ENCODE results near the gene RNF207.

Gene RNF207

GRCh38 chr1:6257541-6258069 lies 51.7 kb downstream of the RNF207 start:
- ATAC-seq (no peak), DNase-seq (ENCODE audit: low spot score in 2 of 2) (no peak)
- Mint-ChIP-seq H3K4me1 (peaks cover 5% of the 10 kb centered on the region), H3K36me3 (no peaks in the 10 kb centered on the region), H3K9me3 (no peaks in the 10 kb centered on the region), H3K27ac (no peak overlapping the region), H3K4me3 (no peak overlapping the region)

GRCh38 chr1:6258675-6259074 lies 52.8 kb downstream of the RNF207 start:
- H3K4me3 Mint-ChIP-seq, result no peak overlapping the region
- DNase-seq (ENCODE audit: low spot score in 2 of 2) (no peak), ATAC-seq (no peak)
- H3K4me1 Mint-ChIP-seq, result peaks cover 5% of the 10 kb centered on the region
- H3K9me3 Mint-ChIP-seq, result no peaks in the 10 kb centered on the region
- H3K36me3 Mint-ChIP-seq, result no peaks in the 10 kb centered on the region
- no peak overlapping the region for H3K27ac Mint-ChIP-seq

GRCh38 chr1:6259491-6260362 lies 53.8 kb downstream of the RNF207 start:
- Mint-ChIP-seq H3K9me3 (no peaks in the 10 kb centered on the region), H3K36me3 (no peaks in the 10 kb centered on the region), H3K27ac (no peak overlapping the region), H3K4me3 (peak overlapping the region; percentile 37), H3K4me1 (peaks cover 5% of the 10 kb centered on the region)
- ATAC-seq, result peak; percentile 74
- peak; percentile 65 to 85 for DNase-seq (ENCODE audit: low spot score in 2 of 2)

- peak in 1 of 2 donors; percentile 67 for DNase-seq (ENCODE audit: low spot score in 2 of 2)
- peak; percentile 46 for ATAC-seq
These were observed 54.6 kb downstream of the RNF207 start for GRCh38 chr1:6260433-6260934.

GRCh38 chr1:6260961-6261614 lies 55.2 kb downstream of the RNF207 start, which contains the start of gene GPR153:
Gene GPR153 (minus strand): TSS chr1:6261098. CDS start chr1:6254905, 6,193 bp downstream.
- no peaks in the 10 kb centered on the region for H3K9me3 Mint-ChIP-seq
- H3K27ac Mint-ChIP-seq, result no peak within 1 kb of the TSS
- H3K4me1 Mint-ChIP-seq, result peaks cover 5% of the 10 kb centered on the region
- no peaks in the 10 kb centered on the region for H3K36me3 Mint-ChIP-seq
- H3K4me3 Mint-ChIP-seq, result peak within 1 kb of the TSS; percentile 44
- ATAC-seq (peak; percentile 69), DNase-seq (ENCODE audit: low spot score in 2 of 2) (peak; percentile 30 to 67)

More at GRCh38 chr1:6260433-6260934, 54.6 kb downstream of the RNF207 start:
- peaks cover 5% of the 10 kb centered on the region for H3K4me1 Mint-ChIP-seq
- H3K27ac Mint-ChIP-seq, result no peak overlapping the region
- no peaks in the 10 kb centered on the region for H3K9me3 Mint-ChIP-seq
- no peaks in the 10 kb centered on the region for H3K36me3 Mint-ChIP-seq
- peak overlapping the region; percentile 37 for H3K4me3 Mint-ChIP-seq

GRCh38 chr1:6261615-6261995 lies 55.7 kb downstream of the RNF207 start:
- DNase-seq (ENCODE audit: low spot score in 2 of 2), result no peak
- H3K4me1 Mint-ChIP-seq, result peaks cover 5% of the 10 kb centered on the region
- H3K4me3 Mint-ChIP-seq, result peak overlapping the region; percentile 44
- H3K27ac Mint-ChIP-seq, result no peak overlapping the region
- no peaks in the 10 kb centered on the region for H3K36me3 Mint-ChIP-seq
- no peak for ATAC-seq
- H3K9me3 Mint-ChIP-seq, result no peaks in the 10 kb centered on the region

- no peak for ATAC-seq
- no peak for DNase-seq (ENCODE audit: low spot score in 2 of 2)
- H3K36me3 Mint-ChIP-seq, result no peaks in the 10 kb centered on the region
- no peaks in the 10 kb centered on the region for H3K9me3 Mint-ChIP-seq
- H3K4me1 Mint-ChIP-seq, result peaks cover 5% of the 10 kb centered on the region
- H3K27ac Mint-ChIP-seq, result no peak overlapping the region
- no peak overlapping the region for H3K4me3 Mint-ChIP-seq
These were observed 56.9 kb downstream of the RNF207 start for GRCh38 chr1:6262555-6263420.

GRCh38 chr1:6263716-6264115 lies 57.8 kb downstream of the RNF207 start:
- no peak overlapping the region for H3K4me3 Mint-ChIP-seq
- no peak overlapping the region for H3K27ac Mint-ChIP-seq
- ATAC-seq (no peak), DNase-seq (ENCODE audit: low spot score in 2 of 2) (no peak)
- no peaks in the 10 kb centered on the region for H3K36me3 Mint-ChIP-seq
- H3K9me3 Mint-ChIP-seq, result no peaks in the 10 kb centered on the region
- H3K4me1 Mint-ChIP-seq, result peaks cover 5% of the 10 kb centered on the region

- Mint-ChIP-seq H3K4me3 (no peak overlapping the region), H3K4me1 (peaks cover 5% of the 10 kb centered on the region), H3K36me3 (no peaks in the 10 kb centered on the region), H3K27ac (no peak overlapping the region), H3K9me3 (no peaks in the 10 kb centered on the region)
- DNase-seq (ENCODE audit: low spot score in 2 of 2), result no peak
- no peak for ATAC-seq
These were observed 59.2 kb downstream of the RNF207 start for GRCh38 chr1:6265151-6265550.

- DNase-seq (ENCODE audit: low spot score in 2 of 2), result no peak
- ATAC-seq, result no peak
- no peak overlapping the region for H3K4me3 Mint-ChIP-seq
- peaks cover 5% of the 10 kb centered on the region for H3K4me1 Mint-ChIP-seq
- no peak overlapping the region for H3K27ac Mint-ChIP-seq
- no peaks in the 10 kb centered on the region for H3K9me3 Mint-ChIP-seq
- H3K36me3 Mint-ChIP-seq, result no peaks in the 10 kb centered on the region
These were observed 60.7 kb downstream of the RNF207 start for GRCh38 chr1:6266641-6267040.

GRCh38 chr1:6267686-6268322 lies 61.9 kb downstream of the RNF207 start:
- DNase-seq (ENCODE audit: low spot score in 2 of 2) (no peak), ATAC-seq (no peak)
- no peak overlapping the region for H3K4me3 Mint-ChIP-seq
- H3K9me3 Mint-ChIP-seq, result no peaks in the 10 kb centered on the region
- H3K27ac Mint-ChIP-seq, result no peak overlapping the region
- no peaks in the 10 kb centered on the region for H3K36me3 Mint-ChIP-seq
- no peaks in the 10 kb centered on the region for H3K4me1 Mint-ChIP-seq

- DNase-seq (ENCODE audit: low spot score in 2 of 2) (no peak), ATAC-seq (no peak)
- Mint-ChIP-seq H3K9me3 (no peaks in the 10 kb centered on the region), H3K4me1 (no peaks in the 10 kb centered on the region), H3K36me3 (no peaks in the 10 kb centered on the region), H3K4me3 (no peak overlapping the region), H3K27ac (no peak overlapping the region)
These were observed 62.5 kb downstream of the RNF207 start for GRCh38 chr1:6268415-6268814.

- Mint-ChIP-seq H3K27ac (no peak overlapping the region), H3K36me3 (no peaks in the 10 kb centered on the region), H3K4me1 (no peaks in the 10 kb centered on the region), H3K9me3 (no peaks in the 10 kb centered on the region), H3K4me3 (no peak overlapping the region)
- ATAC-seq (no peak), DNase-seq (ENCODE audit: low spot score in 2 of 2) (no peak)
These were observed 63.4 kb downstream of the RNF207 start for GRCh38 chr1:6269296-6269695.

- DNase-seq (ENCODE audit: low spot score in 2 of 2) (no peak), ATAC-seq (no peak)
- Mint-ChIP-seq H3K27ac (no peak overlapping the region), H3K4me1 (no peaks in the 10 kb centered on the region), H3K36me3 (no peaks in the 10 kb centered on the region), H3K4me3 (no peak overlapping the region), H3K9me3 (no peaks in the 10 kb centered on the region)
These were observed 63.9 kb downstream of the RNF207 start for GRCh38 chr1:6269720-6270400.
